Cerebellar cortex (tissue), 1 donor: ENCODE data around the gene SOWAHC.
"Not testable (repeated sequence)": the region's sequence is repeated elsewhere in the genome, so short reads cannot be mapped to it uniquely, and the experiment has no call there.

Source experiments
- DNase-seq: peaks from one replicate; pipeline ENCODE4 v3.0.0-alpha.2; 2015; ENCODE audit warnings: low spot score

Gene SOWAHC

GRCh38 chr2:109615637-109616144 lies 1.5 kb downstream of the SOWAHC start:
- DNase-seq = no peak

- no peak for DNase-seq
Measured at GRCh38 chr2:109616184-109616583, 2.0 kb downstream of the SOWAHC start.

GRCh38 chr2:109619032-109619615 lies 5.0 kb downstream of the SOWAHC start:
- DNase-seq = no peak

- no peak for DNase-seq
Measured at GRCh38 chr2:109623297-109623696, 9.1 kb downstream of the SOWAHC start.

- DNase-seq = no peak
Measured at GRCh38 chr2:109623923-109624322, 9.8 kb downstream of the SOWAHC start.

- no peak for DNase-seq
Measured at GRCh38 chr2:109624339-109624738, 10.2 kb downstream of the SOWAHC start.

- not testable (repeated sequence) for DNase-seq
Measured at GRCh38 chr2:109628321-109628720, 14.2 kb downstream of the SOWAHC start.

GRCh38 chr2:109629867-109630266 lies 15.7 kb downstream of the SOWAHC start:
- DNase-seq = no peak

GRCh38 chr2:109630441-109631430 lies 16.6 kb downstream of the SOWAHC start:
- DNase-seq = no peak

- DNase-seq = no peak
Measured at GRCh38 chr2:109631741-109632140, 17.6 kb downstream of the SOWAHC start.

- DNase-seq = no peak
Measured at GRCh38 chr2:109632158-109632789, 18.1 kb downstream of the SOWAHC start.

GRCh38 chr2:109633284-109633961 lies 19.3 kb downstream of the SOWAHC start:
- DNase-seq = no peak

GRCh38 chr2:109635426-109636304 lies 21.5 kb downstream of the SOWAHC start:
- DNase-seq = no peak

- no peak for DNase-seq
Measured at GRCh38 chr2:109636317-109636716, 22.2 kb downstream of the SOWAHC start.

GRCh38 chr2:109637749-109638570 lies 23.8 kb downstream of the SOWAHC start:
- no peak for DNase-seq

GRCh38 chr2:109638795-109639194 lies 24.6 kb downstream of the SOWAHC start:
- no peak for DNase-seq

GRCh38 chr2:109640000-109640399 lies 25.8 kb downstream of the SOWAHC start:
- DNase-seq = not testable (repeated sequence)

- no peak for DNase-seq
Measured at GRCh38 chr2:109644571-109645275, 30.6 kb downstream of the SOWAHC start.

- DNase-seq = no peak
Measured at GRCh38 chr2:109645412-109646184, 31.4 kb downstream of the SOWAHC start.
